K562 (cell line): ENCODE results near the gene CCDC183.
"Not testable (repeated sequence)": the region's sequence is repeated elsewhere in the genome, so short reads cannot be mapped to it uniquely, and the experiment has no call there.

ENCODE experiments used
- ARID4B ChIP-seq: sonication (generic); formaldehyde crosslinking; IDR thresholded peaks from 2 replicates; pipeline ENCODE4 v1.8.0; 2022; ENCODE audit warnings: mild to moderate bottlenecking, missing genetic modification reagents
- EZH2 ChIP-seq: IDR thresholded peaks from 2 replicates; pipeline ENCODE4 v1.6.1; 2012; ENCODE audit warnings: low read depth, mild to moderate bottlenecking, inconsistent platforms, low read length, borderline replicate concordance
- MAFK ChIP-seq: IDR thresholded peaks from 2 replicates; pipeline ENCODE4 v1.6.1; 2011; ENCODE audit warnings: low read length, improper control_type of control experiment
- MAX ChIP-seq: sonication (generic); formaldehyde crosslinking; IDR thresholded peaks from 2 replicates; pipeline ENCODE4 v1.9.0; 2022; ENCODE audit warnings: mild to moderate bottlenecking, missing genetic modification reagents
- NFYB ChIP-seq: IDR thresholded peaks from 2 replicates; pipeline ENCODE4 v1.6.1; 2011; ENCODE audit warnings: mild to moderate bottlenecking, moderate library complexity; ENCODE audit not compliant: insufficient read length; ENCODE audit errors: extremely low read depth
- TCF7L2 ChIP-seq: fragments of 150-350 bp; IDR thresholded peaks from 2 replicates; pipeline ENCODE4 v1.6.1; 2016; ENCODE audit warnings: low read depth, mild to moderate bottlenecking, low read length, moderate library complexity
- ZNF766 ChIP-seq: fragments of 200-800 bp; sonication (Bioruptor generic); conservative IDR thresholded peaks from 2 replicates; pipeline ENCODE4 v1.6.1; 2016; ENCODE audit warnings: missing genetic modification characterization, missing compliant biosample characterization

DNA sequence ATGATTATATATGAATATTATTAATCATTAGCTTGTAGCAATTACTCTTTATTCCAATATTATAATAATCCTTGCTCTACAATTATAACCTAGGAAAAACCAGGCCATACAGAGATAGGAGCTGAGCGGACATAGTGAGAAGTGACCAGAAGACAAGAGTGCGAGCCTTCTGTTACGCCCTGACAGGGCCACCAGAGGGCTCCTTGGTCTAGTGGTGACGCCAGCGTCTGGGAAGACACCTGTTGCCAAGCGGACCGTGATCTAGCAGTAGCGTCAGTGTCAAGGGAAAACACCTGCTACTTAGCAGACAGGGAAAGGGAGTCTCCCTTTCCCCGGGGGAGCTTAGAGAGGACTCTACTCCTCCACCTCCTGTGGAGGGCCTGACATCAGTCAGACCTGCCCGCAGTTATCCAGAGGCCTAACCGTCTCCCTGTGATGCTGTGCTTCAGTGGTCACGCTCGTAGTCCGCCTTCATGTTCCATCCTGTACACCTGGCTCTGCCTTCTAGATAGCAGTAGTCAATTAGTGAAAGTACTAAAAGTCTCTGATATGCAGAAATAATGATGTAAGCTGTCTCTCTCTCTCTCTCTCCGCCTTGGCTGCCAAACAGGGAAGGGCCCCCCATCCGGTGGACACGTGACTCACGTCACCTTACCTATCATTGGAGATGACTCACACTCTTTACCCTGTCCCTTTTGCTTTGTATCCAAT is 29.6 kb upstream of the CCDC183 start:
- TF ChIP-seq EZH2; TCF7L2; NFYB; MAX (CRISPR knock-in tag); ZNF766 (CRISPR knock-in tag); MAFK; ARID4B (CRISPR knock-in tag): not testable (repeated sequence)
